Omental fat pad (tissue), 4 donors: ENCODE data around the gene PLEKHM3. TPM values are rescaled to one million over a fixed set of nuclear protein-coding genes. Genes with fewer than 3 reads are reported as not detected.

ENCODE experiments used
- ATAC-seq: fragments of 150-250 bp; one replicate; pipeline ENCODE4 v1.9.1; 2016; ENCODE audit warnings: mild to moderate bottlenecking, moderate library complexity; ENCODE audit not compliant: low FRiP score
- DNase-seq: peaks from one replicate; pipeline ENCODE4 v3.0.0-alpha.2; 2019; ENCODE audit warnings: low spot score
- CTCF ChIP-seq, 3 donors: fragments of 450-650 bp; IDR thresholded peaks; one replicate each; pipeline ENCODE4 v1.5.1; 2016 to 2017; ENCODE audit warnings: antibody characterized with exemption in 3 of 3, mild to moderate bottlenecking in 3 of 3, moderate library complexity in 2 of 3
- total RNA-seq, 4 donors: library from RNA; depleted of rRNA; stranded (reverse); fragments of >200 nt; gene quantifications; one replicate each; pipeline ENCODE4 v1.1.0, GENCODE V29; 2016

Gene PLEKHM3
- total RNA-seq, 4 donors from 2014 or later, result 14.1 to 31.4 (median 24.2) TPM

- TF ChIP-seq CTCF (IDR thresholded peaks at IDR 0.05), result no peak
- no peak for ATAC-seq
- no peak for DNase-seq
These were observed 91.8 kb downstream of the PLEKHM3 start for GRCh38 chr2:207933396-207934065.

DNA sequence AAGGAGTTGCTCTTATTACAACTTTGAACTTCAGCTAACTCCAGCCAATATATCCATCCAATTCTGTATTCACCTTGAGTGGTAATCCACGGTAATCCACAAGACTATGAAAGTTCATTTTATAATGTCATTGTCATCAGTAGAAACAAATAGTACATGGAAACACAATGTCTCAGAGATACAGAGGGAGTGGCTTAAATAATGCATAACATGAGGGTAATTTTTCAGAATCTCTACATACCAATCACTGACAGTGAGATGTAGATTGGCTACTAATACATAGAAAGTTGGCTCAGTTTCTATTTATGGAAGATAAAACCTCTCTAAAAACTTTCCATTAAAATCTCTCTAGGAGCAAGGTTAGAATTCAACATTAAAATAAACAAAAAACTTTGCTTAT, 93.2 kb downstream of the PLEKHM3 start:
- DNase-seq (no peak), ATAC-seq (no peak)
- no peak for TF ChIP-seq CTCF (IDR thresholded peaks at IDR 0.05)

DNA sequence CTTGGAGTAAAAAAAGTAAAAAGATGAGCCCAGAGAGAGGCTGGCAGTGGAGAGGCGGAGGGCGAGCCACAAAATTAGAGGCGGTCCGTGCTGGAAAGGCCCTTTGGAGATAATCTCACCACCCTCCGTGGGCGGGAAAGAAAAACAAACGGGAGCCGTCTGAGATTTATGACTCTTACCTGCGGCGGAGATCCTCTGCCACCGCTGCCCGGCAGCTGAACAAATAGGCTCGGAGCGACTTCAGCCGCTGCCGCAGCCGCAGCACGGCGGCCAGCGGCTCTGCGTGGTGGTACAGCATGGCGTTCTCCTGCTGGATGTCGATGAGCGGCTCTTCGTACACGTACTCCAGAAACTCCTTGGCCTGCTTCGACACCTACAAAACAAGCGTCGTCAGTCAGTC, 94.6 kb downstream of the PLEKHM3 start:
- peak; percentile 62 for ATAC-seq
- TF ChIP-seq CTCF (IDR thresholded peaks at IDR 0.05), result no peak
- DNase-seq, result no peak

DNA sequence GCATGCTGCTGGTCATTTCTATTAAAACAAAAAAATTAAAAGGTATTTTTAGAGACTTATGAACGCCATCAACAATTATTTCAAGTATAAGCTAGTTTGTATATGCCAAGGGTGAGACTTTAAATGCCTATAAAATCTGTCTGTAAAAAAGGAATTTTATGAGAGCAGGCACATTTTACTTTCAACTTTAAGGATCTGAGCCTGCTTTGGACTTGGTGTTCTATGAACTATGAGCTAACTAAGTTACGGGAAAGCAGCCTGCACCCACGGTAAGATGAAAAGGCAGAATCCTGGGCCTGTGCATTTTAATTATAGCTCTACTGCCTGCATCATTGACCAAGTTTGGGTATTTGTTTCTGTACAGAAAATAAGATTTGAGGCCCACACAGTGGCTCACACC, 95.4 kb downstream of the PLEKHM3 start:
- ATAC-seq (no peak), DNase-seq (no peak)
- TF ChIP-seq CTCF (IDR thresholded peaks at IDR 0.05), result no peak

- no peak for ATAC-seq
- DNase-seq, result no peak
- TF ChIP-seq CTCF (IDR thresholded peaks at IDR 0.05), result no peak
These were observed 97.2 kb downstream of the PLEKHM3 start for GRCh38 chr2:207928079-207928478.

DNA sequence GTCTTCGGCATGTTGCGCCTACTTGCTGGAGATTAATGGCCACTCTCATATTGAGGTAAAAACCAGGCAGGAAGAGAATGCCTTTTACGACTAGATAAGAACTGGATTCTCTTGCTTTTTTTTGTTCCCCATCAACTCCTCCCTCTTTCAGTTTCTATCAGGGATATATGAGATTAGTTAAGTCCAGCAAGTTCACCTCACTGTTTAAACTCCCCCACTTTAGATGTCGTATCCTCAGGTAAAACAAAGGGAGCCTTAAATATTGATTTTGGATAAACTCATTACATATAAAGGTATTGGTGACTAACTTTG, 98.4 kb downstream of the PLEKHM3 start:
- DNase-seq (no peak), ATAC-seq (no peak)
- TF ChIP-seq CTCF (IDR thresholded peaks at IDR 0.05), result no peak

DNA sequence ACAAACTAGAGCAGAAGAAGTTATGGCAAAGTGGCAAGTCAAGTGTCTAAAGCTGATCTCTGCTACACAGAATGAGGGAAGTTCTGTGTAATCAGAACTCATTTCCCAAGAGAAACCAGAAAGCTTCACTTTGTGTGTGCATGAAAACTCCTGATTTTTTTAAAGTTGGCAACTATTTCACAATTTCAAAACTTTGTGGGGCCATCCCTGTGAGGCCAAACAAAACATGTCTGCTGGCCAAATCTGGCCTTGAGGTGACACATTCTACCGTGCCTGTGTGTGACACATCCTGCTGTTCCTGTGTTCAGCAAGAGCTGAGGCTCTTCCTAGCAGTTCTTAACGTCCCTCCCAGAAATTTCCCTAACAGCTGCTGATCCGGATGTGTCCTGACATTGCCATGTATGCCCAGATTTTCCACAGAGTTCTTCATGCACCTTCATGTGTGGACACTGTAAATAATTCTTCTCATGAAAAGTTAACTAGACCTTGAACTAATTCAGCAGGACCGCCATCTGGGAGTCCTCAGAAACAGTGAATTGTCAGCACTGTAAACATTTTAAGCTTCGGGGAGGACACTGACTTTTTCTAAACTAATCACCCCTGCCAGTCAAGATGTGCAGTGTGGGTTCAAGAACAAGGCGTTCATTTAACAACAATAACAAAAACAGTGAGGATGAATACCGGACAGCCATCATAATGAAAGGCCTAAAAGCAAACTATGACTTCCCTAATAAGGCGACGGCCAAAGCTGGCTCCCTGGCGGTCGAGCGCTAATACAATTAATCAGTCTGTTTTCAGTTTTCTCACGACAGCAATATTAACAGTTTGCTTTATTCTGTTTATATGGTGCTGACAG, 99.0 kb downstream of the PLEKHM3 start:
- TF ChIP-seq CTCF (IDR thresholded peaks at IDR 0.05), result no peak
- DNase-seq (no peak), ATAC-seq (no peak)
